GM19328 (cell line): Measurements from ENCODE around the gene TRAF1.
A peak's percentile ranks its signal among the peaks of the same experiment; 100 is the strongest.

Experiments used
- ATAC-seq: cut with Tn5 transposase; IDR thresholded peaks from one replicate; pipeline ENCODE4 v1.9.1; 2021; ENCODE audit warnings: mild to moderate bottlenecking, moderate library complexity; ENCODE audit not compliant: unreplicated experiment

Gene TRAF1

DNA sequence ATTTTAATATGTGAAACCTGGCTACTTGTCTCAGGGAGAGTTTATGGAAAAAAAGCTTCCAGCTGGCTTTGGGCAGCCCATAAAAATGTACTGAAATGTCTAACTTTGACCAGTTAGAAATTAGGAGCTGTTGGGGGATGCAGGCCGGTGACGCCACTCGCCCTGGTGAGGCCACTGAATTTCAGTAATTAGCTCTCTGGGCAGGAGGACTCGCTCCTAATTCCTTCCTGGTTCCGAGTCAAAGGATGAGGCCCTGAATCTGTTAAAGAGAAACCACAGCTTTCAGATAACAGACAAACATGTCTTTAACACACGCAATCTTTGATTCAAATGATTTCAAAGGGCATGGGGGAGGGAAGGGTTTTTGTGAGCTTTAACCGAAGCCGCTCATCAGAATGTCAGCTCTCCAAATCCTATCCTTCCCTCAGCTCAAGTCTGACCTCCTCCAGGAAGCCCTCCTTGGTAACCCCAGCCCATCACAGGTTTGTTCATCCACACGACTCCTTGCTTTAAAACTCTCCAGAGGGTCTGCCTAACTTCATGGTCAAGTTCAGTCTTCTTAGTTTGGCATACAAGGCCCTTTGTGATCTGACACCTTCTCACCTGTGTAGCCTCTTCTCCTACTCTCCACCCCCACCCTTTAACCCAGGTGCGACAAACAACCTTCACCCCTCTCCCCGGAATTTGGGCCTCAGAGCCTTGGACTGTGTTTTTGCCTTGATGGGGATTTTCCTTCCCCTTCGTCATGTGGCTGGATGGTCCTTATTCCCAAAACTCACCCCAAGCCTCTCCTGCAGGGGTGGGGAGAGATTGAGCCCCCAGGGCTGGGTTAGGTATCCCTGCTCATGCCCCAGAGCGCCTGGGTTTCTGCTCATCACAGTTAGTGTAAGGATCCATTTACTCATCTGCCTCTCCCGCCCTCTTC lies 36.0 kb downstream of the TRAF1 start:
- no peak for ATAC-seq

- no peak for ATAC-seq
Observed at GRCh38 chr9:120889606-120890271, 36.9 kb downstream of the TRAF1 start.

GRCh38 chr9:120888626-120889025 lies 38.0 kb downstream of the TRAF1 start:
- no peak for ATAC-seq

GRCh38 chr9:120886490-120886967 lies 40.1 kb downstream of the TRAF1 start:
- ATAC-seq: no peak

DNA sequence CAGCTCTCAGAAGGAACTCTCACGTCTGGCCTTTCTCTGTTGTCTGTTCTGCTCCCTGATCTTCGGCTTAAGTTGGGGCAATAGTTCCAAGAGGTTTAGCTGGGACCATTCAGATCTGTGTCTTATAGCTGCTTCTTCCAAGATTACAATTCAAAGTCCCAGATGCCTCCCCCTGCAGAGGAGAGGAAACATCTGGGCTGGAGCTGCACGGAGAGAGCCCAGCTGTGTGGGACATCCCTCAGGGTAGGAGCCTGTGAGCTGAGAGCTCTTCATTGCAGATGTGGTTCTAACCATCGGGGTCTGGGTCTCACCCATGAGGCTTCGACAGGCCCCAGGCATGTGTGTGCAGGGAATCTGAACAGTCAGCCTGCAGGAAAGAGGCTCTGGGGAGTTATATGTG lies 40.6 kb downstream of the TRAF1 start:
- ATAC-seq: no peak

DNA sequence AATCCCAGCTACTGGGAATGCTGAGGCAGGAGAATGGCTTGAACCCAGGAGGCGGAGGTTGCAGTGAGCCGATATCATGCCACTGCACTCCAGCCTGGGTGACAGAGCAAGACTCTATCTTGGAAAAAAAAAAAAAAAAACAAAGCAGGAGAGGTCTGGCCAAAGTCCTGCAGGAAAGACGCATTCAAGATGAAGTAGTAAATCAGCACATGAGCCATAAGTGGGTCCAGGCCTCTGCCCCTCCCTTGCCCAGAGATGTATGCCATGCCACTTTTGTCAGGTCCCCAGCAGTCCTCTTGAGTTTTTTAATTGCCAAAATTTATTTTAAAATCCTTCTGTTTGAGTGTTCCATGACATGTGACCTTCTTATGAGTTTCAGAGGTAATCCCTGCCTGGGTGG lies 41.1 kb downstream of the TRAF1 start:
- no peak for ATAC-seq

- ATAC-seq: no peak
Observed at GRCh38 chr9:120883608-120883996, 43.0 kb downstream of the TRAF1 start.

DNA sequence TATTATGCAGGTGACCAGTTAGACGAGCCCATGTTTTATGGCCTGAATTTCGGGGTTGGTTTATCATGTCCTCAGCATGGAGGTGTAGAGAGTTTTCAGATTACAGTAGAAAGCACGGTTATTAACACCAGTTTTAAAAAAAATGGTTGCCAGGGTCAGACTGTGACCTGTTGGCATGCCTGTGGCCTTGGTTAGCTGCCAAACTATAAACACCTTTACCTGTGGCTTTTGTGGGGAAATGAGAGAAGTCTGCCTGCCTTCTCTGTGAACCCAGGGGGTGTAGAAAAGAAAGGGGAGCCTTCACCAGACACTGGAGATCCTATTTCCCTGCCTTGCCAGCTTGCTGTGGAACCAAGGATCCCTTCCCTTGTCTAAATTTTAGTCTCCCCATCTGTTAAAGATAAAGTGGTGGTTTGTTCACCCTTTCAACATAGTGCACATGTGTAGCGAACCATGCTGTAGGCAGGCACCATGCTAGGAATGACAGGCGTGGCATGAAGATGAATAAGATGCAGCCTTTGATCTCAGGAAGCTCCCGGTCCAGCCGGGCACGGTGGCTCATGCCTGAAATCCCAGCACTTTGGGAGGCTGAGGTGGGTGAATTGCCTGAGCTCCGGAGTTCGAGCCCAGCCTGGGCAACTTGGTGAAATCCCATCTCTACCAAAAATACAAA lies 43.5 kb downstream of the TRAF1 start:
- no peak for ATAC-seq

GRCh38 chr9:120879446-120879845 lies 47.1 kb downstream of the TRAF1 start:
- no peak for ATAC-seq

DNA sequence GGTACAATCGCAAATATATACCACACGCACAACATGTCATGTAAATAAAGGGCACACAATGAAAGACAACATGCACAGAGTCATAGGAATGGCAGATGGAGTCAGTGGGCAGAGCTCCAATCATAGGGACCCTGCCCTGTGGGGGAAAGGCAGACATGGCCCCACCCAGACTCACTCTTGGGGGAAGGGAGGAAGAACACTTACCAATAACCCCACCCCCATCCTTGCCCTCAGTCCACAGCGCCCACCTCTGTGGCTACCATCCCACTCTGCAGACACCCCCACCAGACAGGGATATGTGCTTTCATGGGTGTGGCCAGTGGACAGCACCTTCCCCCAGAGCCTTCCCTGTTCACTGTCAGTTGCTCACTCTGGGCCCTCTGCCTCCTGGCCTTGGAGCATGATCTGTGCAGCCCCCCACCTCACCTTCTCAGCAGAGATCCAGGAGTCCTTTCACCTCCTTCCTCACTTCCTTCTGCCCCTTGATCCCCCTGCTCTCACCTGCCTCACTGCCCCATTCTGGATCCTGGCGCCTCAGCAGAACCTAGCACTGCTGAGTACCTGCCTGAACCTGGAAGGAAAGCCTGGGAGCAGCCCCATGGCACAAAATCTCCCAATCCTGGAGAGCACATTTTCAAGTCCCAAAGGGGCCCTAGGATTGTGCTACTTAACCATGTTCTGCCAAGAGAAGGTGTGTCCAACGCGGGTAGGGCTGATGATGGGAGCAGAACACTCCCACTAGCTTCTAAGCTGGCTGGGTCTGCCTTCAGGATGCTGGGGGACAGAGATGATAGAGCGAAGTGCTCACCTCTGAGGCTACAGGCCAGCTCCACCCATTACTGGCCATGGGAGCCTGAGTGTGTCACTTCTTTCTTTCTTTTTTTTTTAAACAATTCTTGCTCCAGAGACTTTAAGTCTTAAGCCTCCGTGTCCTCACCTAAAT lies 48.1 kb downstream of the TRAF1 start:
- ATAC-seq: no peak

- peak; percentile 47 for ATAC-seq
Observed at GRCh38 chr9:120877276-120878034, 49.1 kb downstream of the TRAF1 start.

GRCh38 chr9:120876842-120877240 lies 49.8 kb downstream of the TRAF1 start, which contains the start of gene PHF19:
PHF19 (minus strand) TSS chr9:120877188; CDS start chr9:120874741, 2,447 bp downstream.
- ATAC-seq: peak; percentile 4

DNA sequence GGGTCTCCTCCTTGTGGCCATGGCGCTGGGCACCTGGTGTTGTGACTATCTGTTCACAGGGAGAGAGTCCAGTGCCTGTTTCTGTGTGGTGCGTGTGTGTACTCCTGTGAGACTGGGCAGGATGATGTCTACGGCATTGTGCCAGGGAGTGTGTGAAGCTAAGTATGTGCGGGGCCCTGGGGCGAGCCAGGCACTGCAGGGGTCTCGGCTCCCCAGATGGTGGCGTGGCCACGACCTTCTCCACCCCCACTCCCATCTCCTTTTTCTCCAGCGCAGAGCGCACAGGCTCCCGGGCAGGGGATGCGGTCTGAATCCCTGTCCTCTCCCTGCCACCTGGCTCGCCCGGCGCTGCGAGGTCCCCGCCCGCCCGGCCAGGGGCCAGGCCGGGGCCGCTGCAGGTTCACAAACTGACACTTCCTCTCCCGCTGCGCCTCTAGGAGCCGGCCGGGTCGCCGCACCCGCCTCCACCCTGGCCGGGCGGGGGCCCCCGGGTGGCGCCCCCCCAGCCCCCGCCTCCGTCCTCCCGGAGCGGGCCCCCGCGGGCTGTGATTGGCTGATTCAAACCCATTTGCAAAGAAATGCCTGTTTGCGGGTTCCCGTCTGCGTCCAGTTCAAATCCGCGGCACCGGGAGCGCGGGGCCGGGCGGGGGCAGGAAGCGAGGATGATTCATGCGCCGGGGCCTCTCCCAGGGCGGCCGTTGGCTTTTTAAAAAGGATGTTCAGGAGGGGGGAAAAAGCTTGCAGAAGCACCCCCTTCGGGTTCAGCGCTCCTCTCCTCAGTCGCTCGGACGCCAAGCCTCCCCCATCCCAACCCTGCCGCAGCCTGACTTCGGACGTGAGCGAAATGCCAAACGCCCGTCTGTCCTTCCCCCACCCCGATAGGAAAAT lies 50.4 kb downstream of the TRAF1 start:
- peak; percentile 39 for ATAC-seq

DNA sequence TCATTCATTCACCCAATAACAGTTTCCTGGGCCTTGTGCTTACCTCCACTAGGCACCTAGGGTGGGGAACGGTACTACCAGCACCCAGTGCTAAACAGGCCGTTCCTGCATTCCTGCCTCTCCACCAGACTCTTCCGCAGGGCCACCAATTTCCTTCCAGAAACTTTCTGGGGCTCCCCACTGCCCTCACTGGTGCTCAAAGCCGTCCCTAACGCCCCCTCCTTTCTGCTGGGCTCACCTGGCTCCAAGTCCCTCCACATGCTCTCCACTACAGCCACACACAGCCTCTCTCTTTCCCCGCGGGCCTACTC lies 51.0 kb downstream of the TRAF1 start:
- no peak for ATAC-seq

DNA sequence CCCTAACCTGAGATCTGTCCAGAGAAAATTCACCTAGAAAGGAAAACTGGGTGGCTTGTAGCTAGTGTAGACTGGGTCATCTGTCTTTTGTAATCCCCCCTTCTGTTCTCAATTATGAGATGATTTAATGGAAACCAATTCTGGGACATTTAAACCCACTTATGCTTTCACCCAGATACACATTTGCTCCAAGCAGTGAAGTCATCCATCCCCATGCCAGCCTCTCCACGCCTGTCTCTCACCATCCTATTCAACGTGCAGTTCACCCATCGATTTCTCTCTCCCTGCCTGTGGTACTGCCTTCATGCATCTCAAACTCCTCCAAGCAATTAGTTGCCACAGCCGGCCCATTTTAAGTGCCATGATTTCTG lies 51.4 kb downstream of the TRAF1 start:
- no peak for ATAC-seq

DNA sequence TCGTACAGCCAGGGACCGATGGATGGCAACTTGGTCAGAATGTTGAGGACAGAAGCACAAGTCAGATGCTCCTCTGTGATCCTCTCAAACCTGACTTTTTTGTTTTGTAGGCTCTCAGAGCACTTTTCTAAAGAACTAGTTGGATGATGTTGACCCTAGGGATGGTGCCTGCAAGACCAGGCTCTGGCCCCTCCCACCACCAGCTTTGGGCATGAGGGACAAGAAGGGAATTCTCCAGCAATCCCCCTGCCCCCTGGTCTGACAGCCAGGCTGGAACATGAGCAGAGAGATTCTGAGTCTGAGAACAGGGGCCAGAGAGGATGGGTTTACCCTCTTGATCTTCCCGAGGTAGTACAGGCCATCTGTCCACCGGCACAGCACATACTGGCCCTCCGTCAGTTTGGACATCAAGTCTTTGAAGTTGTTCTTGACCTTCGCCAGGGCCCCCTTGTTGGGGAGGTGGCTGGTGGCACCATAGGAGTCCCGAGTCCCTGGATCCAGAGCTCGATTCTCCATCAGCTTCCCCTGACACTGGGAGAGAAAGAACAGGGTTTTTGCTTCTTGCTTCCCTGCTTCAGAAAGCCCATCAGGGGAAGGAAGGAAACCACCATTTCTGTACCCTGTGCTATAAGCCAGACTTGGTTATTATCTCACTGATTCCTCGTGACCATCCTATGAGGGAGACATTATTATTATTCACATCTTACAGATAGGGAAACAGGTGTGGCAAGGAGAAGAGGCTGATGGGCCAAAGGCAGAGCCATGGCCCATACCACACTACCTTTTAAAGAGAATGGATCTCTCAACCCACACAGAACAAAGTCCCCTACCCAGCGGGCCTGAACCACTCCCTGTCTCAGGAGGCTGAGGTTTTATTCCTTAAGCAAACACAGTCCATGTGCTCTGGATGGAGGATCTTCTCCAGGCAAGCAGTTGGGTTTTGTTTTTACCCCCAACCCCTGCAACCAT lies 52.1 kb downstream of the TRAF1 start:
- ATAC-seq: no peak

DNA sequence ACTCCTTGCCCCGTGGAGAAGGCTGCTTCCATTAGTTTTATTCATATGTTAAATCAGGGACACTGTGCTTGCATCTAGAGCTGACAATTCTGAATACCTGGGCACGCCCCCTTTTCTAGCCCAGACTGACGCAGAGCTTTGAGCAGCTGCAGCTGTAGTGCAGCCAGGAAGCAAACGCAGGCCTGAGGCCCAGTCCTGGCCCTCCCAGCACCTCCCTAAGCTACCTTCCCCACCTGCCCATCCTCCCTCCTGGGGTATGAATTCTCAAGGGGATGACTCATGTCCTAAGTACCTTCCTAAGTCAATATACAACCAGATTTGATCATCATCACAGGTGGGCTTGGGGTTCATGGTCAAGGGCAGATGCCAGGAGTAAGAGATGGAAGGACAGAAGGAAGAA lies 53.1 kb downstream of the TRAF1 start:
- no peak for ATAC-seq
